CD14-positive monocyte (primary cell): ENCODE data around the gene CMTM8. TPM values are rescaled to one million over a fixed set of nuclear protein-coding genes. Genes with fewer than 3 reads are reported as not detected.

Experiments used
- DNase-seq, 3 donors: peaks; one replicate each; pipeline ENCODE4 v3.0.0-alpha.2; 2011 to 2022
- H2AFZ ChIP-seq: 2 replicates; pipeline ENCODE4 v1.6.0; 2012; ENCODE audit warnings: mild to moderate bottlenecking, low read depth, low read length, inconsistent platforms; ENCODE audit not compliant: insufficient read depth, poor library complexity, severe bottlenecking
- H3K27ac ChIP-seq, 2 donors: 1 replicate in 1 of 2; 2 replicates in 1 of 2; pipeline ENCODE4 v1.5.1; 2012 to 2013; ENCODE audit warnings: low read length in 2 of 2, control low read depth in 1 of 2, inconsistent platforms in 1 of 2, low read depth in 1 of 2, mild to moderate bottlenecking in 1 of 2
- H3K27me3 ChIP-seq, 2 donors: one replicate each; pipeline versions ENCODE4 v1.6.0 to v1.6.1; 2011 to 2013; ENCODE audit warnings: low read length in 2 of 2; ENCODE audit not compliant: control insufficient read depth in 2 of 2, insufficient read depth in 2 of 2
- H3K36me3 ChIP-seq, 2 donors: replicated peaks in 1 of 2; 1 replicate in 1 of 2; 2 replicates in 1 of 2; pipeline versions ENCODE4 v1.5.1 to v1.6.1; 2012 to 2013; ENCODE audit warnings: low read length in 2 of 2, control low read depth in 1 of 2, inconsistent platforms in 1 of 2, mild to moderate bottlenecking in 1 of 2; ENCODE audit not compliant: insufficient read depth in 2 of 2, control insufficient read depth in 1 of 2
- H3K4me1 ChIP-seq, 2 donors: 1 replicate in 1 of 2; 2 replicates in 1 of 2; pipeline versions ENCODE4 v1.5.1 to v1.6.1; 2012 to 2013; ENCODE audit warnings: low read length in 2 of 2, control low read depth in 1 of 2, inconsistent platforms in 1 of 2, mild to moderate bottlenecking in 1 of 2, moderate library complexity in 1 of 2; ENCODE audit not compliant: insufficient read depth in 2 of 2, control insufficient read depth in 1 of 2
- H3K4me2 ChIP-seq: replicated peaks from 2 replicates; pipeline ENCODE3; 2012; ENCODE audit warnings: low read length, moderate library complexity, mild to moderate bottlenecking; ENCODE audit not compliant: poor library complexity, severe bottlenecking; ENCODE audit errors: extremely low read depth
- H3K4me3 ChIP-seq, 3 experiments: fragments of 200-600 bp in 1 of 3; sonication (generic) in 1 of 3; replicated peaks in 1 of 3; 1 replicate in 2 of 3; 2 replicates in 1 of 3; pipeline ENCODE4 v1.5.1; 2011 to 2013; ENCODE audit warnings: low read length in 3 of 3, mild to moderate bottlenecking in 3 of 3, control low read depth in 2 of 3, low read depth in 2 of 3, inconsistent platforms in 1 of 3, moderate library complexity in 1 of 3
- H3K79me2 ChIP-seq: 2 replicates; pipeline ENCODE4 v1.6.0; 2012; ENCODE audit warnings: mild to moderate bottlenecking, control low read depth, inconsistent platforms, low read length, moderate library complexity; ENCODE audit not compliant: insufficient read depth
- H3K9ac ChIP-seq: 2 replicates; pipeline ENCODE4 v1.6.0; 2017; ENCODE audit warnings: low read length, mild to moderate bottlenecking; ENCODE audit not compliant: insufficient read depth, poor library complexity, severe bottlenecking
- H3K9me3 ChIP-seq, 2 donors: replicated peaks in 1 of 2; 1 replicate in 1 of 2; 2 replicates in 1 of 2; pipeline versions ENCODE4 v1.5.1 to v1.6.1; 2012 to 2013; ENCODE audit warnings: low read length in 2 of 2, control low read depth in 1 of 2; ENCODE audit not compliant: control insufficient read depth in 1 of 2, insufficient read depth in 1 of 2
- H4K20me1 ChIP-seq: 2 replicates; pipeline ENCODE4 v1.6.0; 2012; ENCODE audit warnings: mild to moderate bottlenecking, low read length, control low read depth, moderate library complexity; ENCODE audit not compliant: insufficient read depth
- H3K27ac Mint-ChIP-seq, 7 donors: one replicate each; pipeline ENCODE4 v1.8.0; 2020; ENCODE audit warnings: mild to moderate bottlenecking in 7 of 7, mixed read lengths in 7 of 7, moderate library complexity in 6 of 7, inconsistent platforms in 2 of 7
- H3K27me3 Mint-ChIP-seq, 3 donors: one replicate each; pipeline ENCODE4 v1.8.0; 2021 to 2022; ENCODE audit warnings: low read depth in 3 of 3, mild to moderate bottlenecking in 3 of 3, mixed read lengths in 3 of 3, moderate library complexity in 3 of 3, inconsistent platforms in 1 of 3
- H3K36me3 Mint-ChIP-seq, 2 donors: one replicate each; pipeline ENCODE4 v1.8.0; 2020; ENCODE audit warnings: mixed read lengths in 2 of 2, inconsistent platforms in 1 of 2, mild to moderate bottlenecking in 1 of 2
- H3K4me1 Mint-ChIP-seq: one replicate; pipeline ENCODE4 v1.8.0; 2020; ENCODE audit warnings: mild to moderate bottlenecking, mixed read lengths
- H3K4me3 Mint-ChIP-seq, 2 donors: one replicate each; pipeline ENCODE4 v1.8.0; 2020; ENCODE audit warnings: mild to moderate bottlenecking in 2 of 2, mixed read lengths in 2 of 2, moderate library complexity in 1 of 2
- H3K9me3 Mint-ChIP-seq, 7 donors: one replicate each; pipeline ENCODE4 v1.8.0; 2020 to 2022; ENCODE audit warnings: mixed read lengths in 7 of 7, mild to moderate bottlenecking in 6 of 7, moderate library complexity in 6 of 7, inconsistent platforms in 2 of 7
- CTCF ChIP-seq: fragments of 200-600 bp; IDR thresholded peaks from one replicate; pipeline ENCODE4 v1.8.0; 2022; ENCODE audit warnings: antibody characterized with exemption, mild to moderate bottlenecking
- WGBS: methylation state at CpG from one replicate; pipeline ENCODE4 v1.1.5; 2013; ENCODE audit warnings: missing lambda C conversion rate; ENCODE audit not compliant: insufficient coverage; 5-methylcytosine and 5-hydroxymethylcytosine counted together
- intact Hi-C, 2 donors: fragments of 100-400 bp; cut with micrococcal nuclease; formaldehyde crosslinking; loops; one replicate each; pipeline versions ENCODE4 v1.15.0 to v1.15.1; 2023
- polyA plus RNA-seq, 3 donors: library from polyadenylated mRNA; depleted of rRNA in 1 of 3; unstranded in 2 of 3; stranded (reverse) in 1 of 3; fragments of 300-500 nt in 2 of 3; fragments of >200 nt in 1 of 3; fragmentation: Illumina TruSeq in 2 of 3; gene quantifications; 1 replicate in 2 of 3; 2 replicates in 1 of 3; pipeline ENCODE4 v1.2.3, GENCODE V29; 2012 to 2021

The CMTM8 gene
- polyA plus RNA-seq, 3 donors = 0.46 to 2.5 (median 0.94) TPM

- Histone ChIP-seq H3K9me3 (peaks cover 5 to 8% of the 10 kb centered on the region in 2 donors), H3K27ac (no peak overlapping the region), H3K9ac (peak overlapping the region; percentile 64), H3K27me3 (peaks cover 16 to 33% of the 10 kb centered on the region in 2 donors), H3K4me2 (peak overlapping the region; percentile 96), H3K4me3 (peak overlapping the region; percentile 47 to 80 (median 47)), H3K79me2 (no peaks in the 10 kb centered on the region), H3K4me1 (peaks cover 15 to 19% of the 10 kb centered on the region in 2 donors), H4K20me1 (no peaks in the 10 kb centered on the region), H3K36me3 (no peaks in the 10 kb centered on the region), H2AFZ (peak overlapping the region; percentile 88)
- H3K27ac Mint-ChIP-seq = peak overlapping the region in 1 of 7 donors; percentile 47
- intact Hi-C loops = no loop called here
- 3% methylated on average over 47 of the region's 49 CpGs for WGBS
- H3K9me3 Mint-ChIP-seq = peaks cover 0 to 28% (median 13%) of the 10 kb centered on the region in 7 donors
- H3K27me3 Mint-ChIP-seq = peaks cover 27 to 51% (median 30%) of the 10 kb centered on the region in 3 donors
- peaks cover 7 to 14% of the 10 kb centered on the region in 2 donors for H3K36me3 Mint-ChIP-seq
- TF ChIP-seq CTCF = no peak
- peak overlapping the region; percentile 81 to 92 for H3K4me3 Mint-ChIP-seq
- H3K4me1 Mint-ChIP-seq = peaks cover 17% of the 10 kb centered on the region
- DNase-seq = peak; percentile 36 to 53 (median 50)
Observed at GRCh38 chr3:32237670-32238452, 619 bp upstream of the CMTM8 start.

- H3K9ac ChIP-seq = peak overlapping the region; percentile 64
- peaks cover 15 to 19% of the 10 kb centered on the region in 2 donors for H3K4me1 ChIP-seq
- peak in 1 of 3 donors; percentile 6 for DNase-seq
- Mint-ChIP-seq H3K36me3 (peaks cover 7 to 14% of the 10 kb centered on the region in 2 donors), H3K9me3 (peaks cover 0 to 28% (median 13%) of the 10 kb centered on the region in 7 donors), H3K27me3 (peaks cover 27 to 51% (median 36%) of the 10 kb centered on the region in 3 donors), H3K4me1 (peaks cover 17% of the 10 kb centered on the region), H3K27ac (peak overlapping the region in 1 of 7 donors; percentile 66), H3K4me3 (peak overlapping the region; percentile 78 to 86)
- no peaks in the 10 kb centered on the region for H3K36me3 ChIP-seq
- intact Hi-C loops = no loop called here
- peak overlapping the region; percentile 20 to 80 (median 45) for H3K4me3 ChIP-seq
- peaks cover 5 to 8% of the 10 kb centered on the region in 2 donors for H3K9me3 ChIP-seq
- no peaks in the 10 kb centered on the region for H3K79me2 ChIP-seq
- TF ChIP-seq CTCF = no peak
- WGBS = 22% methylated on average over 9 of the region's 12 CpGs
- H3K4me2 ChIP-seq = peak overlapping the region; percentile 96
- H3K27ac ChIP-seq = no peak overlapping the region
- H2AFZ ChIP-seq = peak overlapping the region; percentile 88
- H4K20me1 ChIP-seq = no peaks in the 10 kb centered on the region
- peaks cover 16 to 33% of the 10 kb centered on the region in 2 donors for H3K27me3 ChIP-seq
Observed at GRCh38 chr3:32239307-32240158, 1.1 kb downstream of the CMTM8 start.
